ENCODE data around the gene KLF1.
"Not testable (repeated sequence)": the region's sequence is repeated elsewhere in the genome, so short reads cannot be mapped to it uniquely, and the experiment has no call there.

KLF1 gene

DNA sequence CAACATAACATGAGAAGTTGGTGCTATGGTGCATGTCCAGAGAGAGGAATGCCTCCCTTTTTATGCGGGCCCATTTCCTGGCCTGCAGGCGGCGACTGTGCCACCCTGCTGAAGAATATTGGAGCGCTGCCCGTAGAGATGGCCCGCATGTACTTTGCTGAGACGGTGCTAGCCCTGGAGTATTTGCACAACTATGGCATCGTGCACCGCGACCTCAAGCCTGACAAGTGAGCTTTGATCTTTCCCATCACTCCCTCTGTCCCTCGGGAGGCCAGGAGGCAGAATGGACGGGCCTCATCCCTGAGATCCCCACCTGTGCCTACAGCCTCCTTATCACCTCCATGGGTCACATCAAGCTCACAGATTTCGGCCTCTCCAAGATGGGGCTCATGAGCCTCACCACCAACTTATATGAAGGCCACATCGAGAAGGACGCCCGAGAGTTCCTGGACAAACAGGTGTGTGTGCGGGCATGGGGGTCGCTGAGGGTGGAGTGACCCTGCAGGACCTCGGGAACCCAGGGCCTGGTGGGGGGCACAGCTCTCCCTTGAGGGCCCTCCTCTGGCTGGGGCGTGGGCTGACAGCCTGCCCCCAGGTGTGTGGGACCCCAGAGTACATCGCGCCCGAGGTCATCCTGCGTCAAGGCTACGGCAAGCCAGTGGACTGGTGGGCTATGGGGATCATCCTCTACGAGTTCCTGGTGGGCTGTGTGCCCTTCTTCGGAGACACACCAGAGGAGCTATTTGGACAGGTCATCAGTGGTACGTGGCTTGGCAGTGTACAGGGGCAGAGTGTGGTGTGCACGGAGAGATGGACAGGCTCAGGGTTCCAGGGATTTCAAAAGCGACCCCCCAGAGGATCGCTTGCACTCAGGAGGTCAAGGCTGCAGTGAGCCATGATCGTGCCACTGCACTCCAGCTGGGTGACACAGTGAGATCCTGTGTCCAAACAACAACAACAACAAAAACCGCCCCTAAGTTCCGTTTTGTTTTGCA lies 22.0 kb downstream of the KLF1 start:
- no peak overlapping the region for H3K4me3 ChIP-seq (ENCODE audit: low read length)
- no peak for DNase-seq (ENCODE audit: low read depth)
- TF ChIP-seq, protein P1, sequence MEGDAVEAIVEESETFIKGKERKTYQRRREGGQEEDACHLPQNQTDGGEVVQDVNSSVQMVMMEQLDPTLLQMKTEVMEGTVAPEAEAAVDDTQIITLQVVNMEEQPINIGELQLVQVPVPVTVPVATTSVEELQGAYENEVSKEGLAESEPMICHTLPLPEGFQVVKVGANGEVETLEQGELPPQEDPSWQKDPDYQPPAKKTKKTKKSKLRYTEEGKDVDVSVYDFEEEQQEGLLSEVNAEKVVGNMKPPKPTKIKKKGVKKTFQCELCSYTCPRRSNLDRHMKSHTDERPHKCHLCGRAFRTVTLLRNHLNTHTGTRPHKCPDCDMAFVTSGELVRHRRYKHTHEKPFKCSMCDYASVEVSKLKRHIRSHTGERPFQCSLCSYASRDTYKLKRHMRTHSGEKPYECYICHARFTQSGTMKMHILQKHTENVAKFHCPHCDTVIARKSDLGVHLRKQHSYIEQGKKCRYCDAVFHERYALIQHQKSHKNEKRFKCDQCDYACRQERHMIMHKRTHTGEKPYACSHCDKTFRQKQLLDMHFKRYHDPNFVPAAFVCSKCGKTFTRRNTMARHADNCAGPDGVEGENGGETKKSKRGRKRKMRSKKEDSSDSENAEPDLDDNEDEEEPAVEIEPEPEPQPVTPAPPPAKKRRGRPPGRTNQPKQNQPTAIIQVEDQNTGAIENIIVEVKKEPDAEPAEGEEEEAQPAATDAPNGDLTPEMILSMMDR (conservative IDR thresholded peaks at IDR 0.05; ENCODE audit: low read depth, low read length), result no peak

DNA sequence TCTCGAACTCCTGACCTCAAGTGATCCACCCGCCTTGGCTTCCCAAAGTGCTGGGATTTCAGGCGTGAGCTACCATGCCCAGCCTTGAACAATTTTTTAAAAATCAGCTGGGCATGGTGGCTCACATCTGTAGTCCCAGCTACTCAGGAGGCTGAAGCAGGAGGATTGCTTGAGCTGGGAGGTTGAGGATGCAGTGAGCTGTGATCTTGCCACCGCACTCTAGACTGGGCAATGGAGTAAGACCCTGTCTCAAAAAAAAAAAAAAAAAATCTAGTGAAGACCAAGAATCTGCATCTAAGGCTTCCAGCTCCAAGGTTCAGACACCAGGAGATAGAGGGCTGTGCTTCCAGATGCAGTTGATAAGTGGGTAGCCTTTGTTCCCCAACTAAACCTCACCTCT lies 22.9 kb downstream of the KLF1 start:
- TF ChIP-seq, protein P1 (conservative IDR thresholded peaks at IDR 0.05; ENCODE audit: low read depth, low read length), result no peak
- DNase-seq (ENCODE audit: low read depth), result no peak
- H3K4me3 ChIP-seq (ENCODE audit: low read length), result no peak overlapping the region

DNA sequence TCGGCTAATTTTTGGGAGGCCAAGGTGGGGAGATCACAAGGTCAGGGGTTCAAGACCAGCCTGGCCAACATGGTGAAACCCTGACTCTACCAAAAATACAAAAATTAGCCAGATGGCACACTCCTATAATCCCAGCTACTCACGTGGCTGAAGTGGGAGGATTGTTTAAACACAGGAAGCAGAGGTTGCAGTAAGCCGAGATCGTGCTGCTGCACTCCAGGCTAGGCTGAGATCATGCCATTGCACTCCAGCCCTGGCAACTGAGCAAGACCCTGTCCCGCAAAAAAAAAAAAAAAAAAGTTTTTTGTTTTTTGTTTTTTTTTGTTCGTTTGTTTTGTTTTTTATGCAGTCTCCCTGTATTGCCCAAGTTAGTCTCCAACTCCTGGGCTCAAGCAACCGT lies 27.5 kb downstream of the KLF1 start:
- no peak overlapping the region for H3K4me3 ChIP-seq (ENCODE audit: low read length)
- DNase-seq (ENCODE audit: low read depth), result no peak
- TF ChIP-seq, protein P1 (conservative IDR thresholded peaks at IDR 0.05; ENCODE audit: low read depth, low read length), result no peak

DNA sequence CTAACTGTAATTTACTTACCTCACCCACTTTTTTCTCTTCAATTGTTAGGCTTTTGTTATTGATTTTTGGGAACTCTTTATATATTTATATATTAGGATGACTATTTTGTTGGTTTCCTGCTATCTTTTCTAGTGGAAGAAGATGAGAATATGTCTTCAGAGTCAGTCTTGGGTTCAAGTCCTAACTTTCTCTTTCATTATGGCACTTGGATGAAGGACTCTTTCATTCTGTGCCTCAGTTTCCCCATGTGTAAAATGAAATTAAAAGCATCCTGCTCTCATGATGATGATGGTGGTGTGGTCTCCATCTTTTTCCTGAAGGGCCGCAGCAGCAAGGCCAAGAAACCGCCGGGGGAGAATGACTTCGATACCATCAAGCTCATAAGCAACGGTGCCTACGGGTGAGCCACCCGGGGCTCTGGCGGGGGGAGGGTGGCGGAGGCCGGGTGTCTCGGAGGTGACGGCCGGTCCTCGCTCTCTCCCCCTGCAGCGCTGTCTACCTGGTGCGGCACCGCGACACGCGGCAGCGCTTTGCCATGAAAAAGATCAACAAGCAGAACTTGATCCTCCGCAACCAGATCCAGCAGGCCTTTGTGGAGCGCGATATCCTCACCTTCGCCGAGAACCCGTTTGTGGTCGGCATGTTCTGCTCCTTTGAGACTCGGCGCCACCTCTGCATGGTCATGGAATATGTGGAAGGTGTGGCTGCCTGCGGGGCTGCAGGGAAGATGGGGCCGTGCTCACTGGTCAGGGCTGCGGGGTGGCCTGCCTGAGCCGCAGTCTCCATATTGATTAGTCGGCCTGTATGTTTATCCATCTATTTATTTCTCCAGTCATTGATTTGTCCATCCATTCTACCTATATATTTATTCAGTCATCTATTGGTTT lies 28.7 kb downstream of the KLF1 start:
- TF ChIP-seq, protein P1 (conservative IDR thresholded peaks at IDR 0.05; ENCODE audit: low read depth, low read length), result no peak
- no peak for DNase-seq (ENCODE audit: low read depth)
- H3K4me3 ChIP-seq (ENCODE audit: low read length), result no peak overlapping the region

DNA sequence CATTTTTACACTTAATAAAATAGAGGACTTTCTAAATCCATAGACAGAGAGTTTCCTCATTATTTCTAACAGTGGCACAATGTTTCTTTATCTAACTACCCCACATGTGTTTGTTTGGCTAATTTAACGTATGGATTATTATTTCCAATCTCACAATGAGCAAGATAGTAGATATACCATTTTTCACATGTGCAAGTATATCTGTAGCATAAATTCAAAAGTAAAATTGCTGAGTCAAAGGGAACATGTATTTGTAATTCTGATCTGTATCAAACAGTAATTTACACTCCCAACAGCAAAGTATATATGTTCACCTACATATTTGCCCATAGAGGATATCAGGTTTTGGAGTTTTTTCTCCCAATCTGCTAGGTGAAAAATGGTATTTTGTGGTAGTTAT lies 30.3 kb downstream of the KLF1 start:
- no peak for DNase-seq (ENCODE audit: low read depth)
- H3K4me3 ChIP-seq (ENCODE audit: low read length), result no peak overlapping the region
- TF ChIP-seq, protein P1 (conservative IDR thresholded peaks at IDR 0.05; ENCODE audit: low read depth, low read length), result no peak

DNA sequence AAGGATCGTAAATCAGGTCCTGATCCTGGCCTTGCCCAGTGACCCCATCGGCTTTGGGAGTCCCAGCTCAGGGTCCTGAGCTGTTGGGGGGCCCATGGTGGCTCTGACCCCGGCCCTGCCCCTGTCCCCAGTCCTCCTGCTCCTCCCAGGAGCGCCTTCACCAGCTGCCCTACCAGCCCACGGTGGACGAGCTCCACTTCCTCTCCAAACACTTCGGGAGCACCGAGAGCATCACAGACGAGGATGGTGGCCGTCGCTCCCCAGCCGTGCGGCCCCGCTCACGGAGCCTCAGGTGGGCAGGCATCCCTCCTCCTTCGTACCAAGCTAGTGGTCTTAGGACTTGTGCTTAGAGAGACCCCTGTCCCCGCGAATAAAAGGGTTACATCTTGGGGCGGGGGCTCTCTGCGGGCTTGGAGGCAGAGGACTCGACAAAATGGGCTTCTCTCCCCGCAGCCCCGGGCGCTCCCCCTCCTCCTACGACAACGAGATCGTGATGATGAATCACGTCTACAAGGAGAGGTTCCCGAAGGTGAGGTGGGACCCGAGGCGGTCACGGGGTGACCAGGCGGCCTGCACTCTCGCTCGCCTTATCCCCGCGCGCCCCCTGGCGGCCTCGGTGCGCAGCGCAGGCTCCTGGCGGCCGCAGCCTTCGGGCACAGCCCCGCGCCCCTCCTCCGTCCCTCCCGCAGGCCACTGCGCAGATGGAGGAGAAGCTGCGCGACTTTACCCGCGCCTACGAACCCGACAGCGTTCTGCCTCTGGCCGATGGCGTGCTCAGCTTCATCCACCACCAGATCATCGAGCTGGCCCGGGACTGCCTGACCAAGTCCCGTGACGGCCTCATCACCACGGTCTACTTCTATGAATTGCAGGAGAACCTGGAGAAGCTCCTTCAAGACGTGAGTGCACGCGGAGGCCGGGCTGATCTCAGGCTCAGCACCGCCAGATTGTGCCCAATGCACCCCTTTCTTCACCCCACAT lies 39.6 kb downstream of the KLF1 start:
- DNase-seq (ENCODE audit: low read depth), result peak; percentile 62
- H3K4me3 ChIP-seq (ENCODE audit: low read length), result peak overlapping the region; percentile 38
- TF ChIP-seq, protein P1 (conservative IDR thresholded peaks at IDR 0.05; ENCODE audit: low read depth, low read length), result peak; percentile 87

DNA sequence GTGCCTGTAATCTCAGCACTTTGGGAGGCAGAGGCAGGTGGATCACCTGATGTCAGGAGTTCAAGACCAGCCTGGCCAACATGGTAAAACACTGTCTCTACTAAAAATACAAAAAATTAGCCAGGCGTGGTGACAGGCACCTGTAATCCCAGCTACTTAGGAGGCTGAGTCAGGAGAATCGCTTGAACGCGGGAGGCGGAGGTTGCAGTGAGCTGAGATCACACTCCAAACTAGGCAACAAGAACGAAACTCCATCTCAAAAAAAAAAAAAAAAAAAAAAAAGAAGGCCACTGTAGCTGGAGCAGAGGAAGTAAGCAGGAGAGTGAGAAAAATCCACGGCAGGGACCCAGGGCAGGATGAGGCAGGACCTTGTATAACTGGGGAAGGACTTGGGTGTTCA lies 40.4 kb downstream of the KLF1 start:
- DNase-seq (ENCODE audit: low read depth), result not testable (repeated sequence)

More for the DNA sequence above, 40.4 kb downstream of the KLF1 start:
- not testable (repeated sequence) for H3K4me3 ChIP-seq (ENCODE audit: low read length)

Measured in retinal pigment epithelial cell (primary cell).